Right lung (tissue), 5 donors: ENCODE results near the gene TRPM3. TPM values are rescaled to one million over a fixed set of nuclear protein-coding genes. Genes with fewer than 3 reads are reported as not detected.
"Not testable (repeated sequence)": the region's sequence is repeated elsewhere in the genome, so short reads cannot be mapped to it uniquely, and the experiment has no call there.

Source experiments
- DNase-seq, 2 donors: peaks; one replicate each; pipeline ENCODE4 v3.0.0-alpha.2; 2013
- polyA plus RNA-seq, 5 donors: library from polyadenylated mRNA; unstranded; fragments of 120-200 nt; gene quantifications; one replicate each; pipeline versions ENCODE4 v1.2.1 to v1.2.3, GENCODE V29; 2013; ENCODE audit warnings: inconsistent platforms in 1 of 5, low replicate concordance in 1 of 5; ENCODE audit not compliant: insufficient read length in 5 of 5, insufficient read depth in 1 of 5

TRPM3 gene
- polyA plus RNA-seq, 5 donors: 0.45 to 1.7 (median 1.1) TPM

- no peak for DNase-seq
These were observed 122.5 kb downstream of the TRPM3 start for GRCh38 chr9:70998962-70999361.

GRCh38 chr9:70995511-70995910 is 125.9 kb downstream of the TRPM3 start:
- no peak for DNase-seq

- DNase-seq: no peak
These were observed 126.8 kb downstream of the TRPM3 start for GRCh38 chr9:70994582-70994981.

GRCh38 chr9:70988551-70988950 is 132.9 kb downstream of the TRPM3 start:
- no peak for DNase-seq

- no peak for DNase-seq
These were observed 133.4 kb downstream of the TRPM3 start for GRCh38 chr9:70987986-70988385.

- DNase-seq: no peak
These were observed 134.4 kb downstream of the TRPM3 start for GRCh38 chr9:70986984-70987383.

GRCh38 chr9:70983723-70984295 is 137.6 kb downstream of the TRPM3 start:
- no peak for DNase-seq

GRCh38 chr9:70981312-70981711 is 140.1 kb downstream of the TRPM3 start:
- no peak for DNase-seq

- DNase-seq: no peak
These were observed 141.5 kb downstream of the TRPM3 start for GRCh38 chr9:70979966-70980365.

- DNase-seq: no peak
These were observed 143.3 kb downstream of the TRPM3 start for GRCh38 chr9:70978085-70978484.

GRCh38 chr9:70975821-70976220 is 145.6 kb downstream of the TRPM3 start:
- DNase-seq: no peak

- DNase-seq: no peak
These were observed 149.7 kb downstream of the TRPM3 start for GRCh38 chr9:70971723-70972122.

GRCh38 chr9:70966380-70966779 is 155.0 kb downstream of the TRPM3 start:
- not testable (repeated sequence) for DNase-seq

- DNase-seq: no peak
These were observed 156.6 kb downstream of the TRPM3 start for GRCh38 chr9:70964861-70965260.

GRCh38 chr9:70963554-70963953 is 157.9 kb downstream of the TRPM3 start:
- no peak for DNase-seq

- no peak for DNase-seq
These were observed 158.5 kb downstream of the TRPM3 start for GRCh38 chr9:70962761-70963440.

- DNase-seq: no peak
These were observed 162.1 kb downstream of the TRPM3 start for GRCh38 chr9:70959366-70959765.

- DNase-seq: no peak
These were observed 166.8 kb downstream of the TRPM3 start for GRCh38 chr9:70954596-70955143.

- DNase-seq: no peak
These were observed 167.3 kb downstream of the TRPM3 start for GRCh38 chr9:70954126-70954525.

GRCh38 chr9:70951749-70952727 is 169.4 kb downstream of the TRPM3 start:
- no peak for DNase-seq

- DNase-seq: no peak
These were observed 171.2 kb downstream of the TRPM3 start for GRCh38 chr9:70950270-70950669.

GRCh38 chr9:70949239-70949638 is 172.2 kb downstream of the TRPM3 start:
- DNase-seq: no peak
